Naive thymus-derived CD4-positive, alpha-beta T cell (primary cell): ENCODE data around the gene DQX1. TPM values are rescaled to one million over a fixed set of nuclear protein-coding genes. Genes with fewer than 3 reads are reported as not detected.

Experiments used
- ATAC-seq: fragments of 150-1000 bp; cut with Tn5 transposase; 2 replicates; pipeline ENCODE4 v1.10.0; 2021; ENCODE audit warnings: mild to moderate bottlenecking, moderate library complexity
- CTCF ChIA-PET: fragments of 350-600 bp; sonication (Branson Sonifier 250); formaldehyde crosslinking; loops from one replicate; lab custom pipeline; 2021; ENCODE audit warnings: antibody characterized with exemption; lab: Charles Lee
- POLR2A ChIA-PET: fragments of 350-600 bp; sonication (Branson Sonifier 250); formaldehyde crosslinking; loops from one replicate; lab custom pipeline; 2021; ENCODE audit warnings: antibody characterized with exemption, inconsistent platforms; lab: Charles Lee
- DNase-seq, 9 donors: peaks; one replicate each; pipeline versions ENCODE4 v3.0.0 to v3.0.0-alpha.2; 2020 to 2022; ENCODE audit warnings: mixed read lengths in 1 of 9
- H3K27ac ChIP-seq: one replicate; pipeline ENCODE4 v1.7.0; 2013; ENCODE audit warnings: mild to moderate bottlenecking, low read depth, low read length, moderate library complexity
- H3K27me3 ChIP-seq, 2 donors: one replicate each; pipeline ENCODE4 v1.7.0; 2013; ENCODE audit warnings: low read length in 2 of 2, mild to moderate bottlenecking in 2 of 2, moderate library complexity in 2 of 2; ENCODE audit not compliant: control insufficient read depth in 2 of 2, insufficient read depth in 2 of 2
- H3K36me3 ChIP-seq, 3 experiments: 1 replicate in 2 of 3; 2 replicates in 1 of 3; pipeline ENCODE4 v1.7.0; 2013; ENCODE audit warnings: low read length in 3 of 3, mild to moderate bottlenecking in 3 of 3, moderate library complexity in 1 of 3; ENCODE audit not compliant: insufficient read depth in 3 of 3, control insufficient read depth in 2 of 3
- H3K4me1 ChIP-seq, 2 donors: one replicate each; pipeline ENCODE4 v1.7.0; 2013; ENCODE audit warnings: low read length in 2 of 2, mild to moderate bottlenecking in 2 of 2, moderate library complexity in 1 of 2; ENCODE audit not compliant: control insufficient read depth in 2 of 2, insufficient read depth in 2 of 2
- H3K4me3 ChIP-seq: 2 replicates; pipeline ENCODE4 v1.7.0; 2013; ENCODE audit warnings: mild to moderate bottlenecking, low read length
- H3K9me3 ChIP-seq, 3 experiments: 1 replicate in 2 of 3; 2 replicates in 1 of 3; pipeline ENCODE4 v1.7.0; 2013; ENCODE audit warnings: low read length in 3 of 3; ENCODE audit not compliant: control insufficient read depth in 2 of 3
- H3K27ac Mint-ChIP-seq, 9 donors: one replicate each; pipeline ENCODE4 v1.8.0; 2020 to 2022; ENCODE audit warnings: mixed read lengths in 9 of 9, mild to moderate bottlenecking in 8 of 9, moderate library complexity in 5 of 9, inconsistent platforms in 2 of 9
- H3K27me3 Mint-ChIP-seq, 5 donors: one replicate each; pipeline ENCODE4 v1.8.0; 2021 to 2022; ENCODE audit warnings: mixed read lengths in 5 of 5, mild to moderate bottlenecking in 1 of 5
- H3K36me3 Mint-ChIP-seq, 5 donors: one replicate each; pipeline ENCODE4 v1.8.0; 2020 to 2022; ENCODE audit warnings: mixed read lengths in 5 of 5, mild to moderate bottlenecking in 3 of 5, inconsistent platforms in 1 of 5
- H3K4me1 Mint-ChIP-seq, 7 donors: one replicate each; pipeline ENCODE4 v1.8.0; 2020 to 2022; ENCODE audit warnings: mixed read lengths in 7 of 7, mild to moderate bottlenecking in 3 of 7, inconsistent platforms in 1 of 7
- H3K4me3 Mint-ChIP-seq, 10 donors: one replicate each; pipeline ENCODE4 v1.8.0; 2020 to 2022; ENCODE audit warnings: mild to moderate bottlenecking in 10 of 10, mixed read lengths in 10 of 10, moderate library complexity in 6 of 10, inconsistent platforms in 2 of 10
- H3K9me3 Mint-ChIP-seq, 11 donors: one replicate each; pipeline ENCODE4 v1.8.0; 2020 to 2022; ENCODE audit warnings: mixed read lengths in 11 of 11, mild to moderate bottlenecking in 4 of 11, inconsistent platforms in 1 of 11, moderate library complexity in 1 of 11
- intact Hi-C, 2 donors: fragments of 100-400 bp; cut with micrococcal nuclease; formaldehyde crosslinking; loops; one replicate each; pipeline ENCODE4 v1.15.1; 2023
- polyA plus RNA-seq, 2 donors: library from polyadenylated mRNA; unstranded; fragments of 300-500 nt; fragmentation: Illumina TruSeq; gene quantifications; one replicate each; pipeline ENCODE4 v1.2.3, GENCODE V29; 2021
- total RNA-seq, 6 experiments: library from RNA in 5 of 6; stranded (reverse) in 5 of 6; gene quantifications; 1 replicate in 5 of 6; 2 replicates in 1 of 6; pipeline ENCODE4 v1.2.3 and lab custom pipeline; 2021 to 2026

Gene DQX1
- total and polyA plus RNA-seq, 7 experiments from 2014 or later: 0.13 to 0.95 (median 0.59) TPM; not detected in 2

DNA sequence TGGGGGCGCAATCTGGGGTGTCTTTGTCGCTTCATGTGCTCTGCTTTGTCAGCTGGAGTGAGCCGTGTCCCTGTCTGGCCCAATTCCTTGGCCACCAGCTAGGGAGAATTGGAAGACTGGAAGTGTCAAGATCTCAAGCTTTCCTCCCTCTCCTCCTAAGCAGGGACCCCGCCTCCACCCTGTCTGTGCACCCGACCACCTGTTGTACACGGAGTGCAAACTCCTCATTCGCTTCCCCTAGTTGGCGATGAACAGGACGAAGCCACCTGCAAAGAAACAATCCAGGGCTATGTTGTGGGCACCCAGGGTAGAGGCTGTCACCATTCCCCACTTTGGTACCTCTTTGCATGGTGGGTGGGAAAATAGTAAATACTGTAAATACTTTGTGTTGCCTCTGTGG lies 1.7 kb upstream of the DQX1 start:
- H3K36me3 ChIP-seq: peaks cover 0 to 38% (median 6%) of the 10 kb centered on the region in 3 experiments
- H3K4me1 ChIP-seq: peaks cover 11 to 25% of the 10 kb centered on the region in 2 donors
- H3K4me1 Mint-ChIP-seq: peaks cover 25 to 50% (median 43%) of the 10 kb centered on the region in 7 donors
- POLR2A ChIA-PET: interaction anchor here (0.9 to 1.4 kb wide), 4 partner anchors 19 to 27 kb away, joined by 3 to 5 read pairs (median 4); partner anchors contain the start of genes LOXL3 and PCGF1
- peak overlapping the region in 4 of 9 donors; percentile 76 to 93 (median 90) for H3K27ac Mint-ChIP-seq
- H3K9me3 Mint-ChIP-seq: no peaks in the 10 kb centered on the region
- H3K27me3 ChIP-seq: no peaks in the 10 kb centered on the region
- H3K27ac ChIP-seq: no peak overlapping the region
- no peak for DNase-seq
- intact Hi-C loops: loop anchor here (2.0 to 5.0 kb wide), 4 partner anchors 45 to 600 kb away; partner anchors contain the start of genes CCDC142 (in 1 of the 2), DGUOK (in 1 of the 2), INO80B (in 1 of the 2) and MTHFD2 (in 1 of the 2)
- H3K4me3 Mint-ChIP-seq: peak overlapping the region; percentile 91 to 98 (median 94)
- H3K36me3 Mint-ChIP-seq: peaks cover 8 to 37% (median 26%) of the 10 kb centered on the region in 5 donors
- CTCF ChIA-PET: interaction anchor here (2.3 kb wide), 1 partner anchor 45 kb away, joined by 6 read pairs; the partner anchor contains the start of genes CCDC142 and TTC31
- H3K27me3 Mint-ChIP-seq: no peaks in the 10 kb centered on the region
- no peak for ATAC-seq
- H3K4me3 ChIP-seq: no peak overlapping the region
- no peaks in the 10 kb centered on the region for H3K9me3 ChIP-seq

DNA sequence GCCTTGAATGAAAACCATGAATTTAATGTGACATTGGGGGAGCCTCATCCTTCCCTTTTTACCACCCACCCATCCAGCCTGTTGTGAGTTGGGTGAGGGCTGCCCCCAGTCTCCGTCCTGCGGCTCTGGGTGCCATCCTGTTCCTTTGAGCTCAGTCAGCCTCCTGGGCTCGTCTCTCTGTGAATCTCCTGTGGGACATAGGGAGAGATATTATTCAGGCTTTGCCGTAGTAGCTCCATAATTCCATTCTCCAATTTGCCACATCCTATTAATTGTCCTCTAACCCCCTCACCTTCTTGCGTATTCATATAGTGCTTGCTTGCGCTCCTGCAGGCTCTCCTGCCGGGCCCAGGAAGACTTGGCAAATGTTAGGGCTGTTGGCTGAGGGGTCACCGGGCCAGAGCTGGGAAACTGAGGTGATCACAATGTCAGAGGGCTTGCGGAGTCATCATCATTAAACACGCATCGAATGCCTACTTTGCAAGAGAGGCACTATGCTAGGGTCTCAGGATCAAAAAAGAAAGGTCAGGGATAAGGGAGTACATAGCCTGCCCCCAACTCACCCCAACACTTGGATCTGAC lies 709 bp upstream of the DQX1 start:
- peaks cover 0 to 35% (median 6%) of the 10 kb centered on the region in 3 experiments for H3K36me3 ChIP-seq
- Mint-ChIP-seq H3K27ac (peak overlapping the region in 1 of 9 donors; percentile 28), H3K4me3 (peak overlapping the region in 5 of 10 donors; percentile 10 to 80 (median 30)), H3K4me1 (peaks cover 16 to 42% (median 36%) of the 10 kb centered on the region in 7 donors), H3K9me3 (no peaks in the 10 kb centered on the region), H3K27me3 (peaks cover 0 to 5% (median 0%) of the 10 kb centered on the region in 5 donors), H3K36me3 (peaks cover 8 to 32% (median 21%) of the 10 kb centered on the region in 5 donors)
- ChIA-PET CTCF (interaction anchor here (0.6 to 2.3 kb wide), 3 partner anchors 44 to 277 kb away, joined by 3 to 6 read pairs (median 3); partner anchors contain the start of genes CCDC142 and TTC31), POLR2A (interaction anchor here (0.7 to 2.0 kb wide), 11 partner anchors 9 to 789 kb away, joined by 3 to 9 read pairs (median 4); partner anchors contain the start of genes CCDC142, PCGF1, TLX2 and TPRKB)
- ATAC-seq: no peak
- no peaks in the 10 kb centered on the region for H3K9me3 ChIP-seq
- intact Hi-C loops: loop anchor here in 1 of 2 donors (5.0 kb wide), 2 partner anchors 329 to 599 kb away; partner anchors contain the start of genes DGUOK and MTHFD2
- H3K4me3 ChIP-seq: no peak overlapping the region
- DNase-seq: no peak
- H3K27me3 ChIP-seq: no peaks in the 10 kb centered on the region
- H3K4me1 ChIP-seq: peaks cover 11 to 23% of the 10 kb centered on the region in 2 donors
- no peak overlapping the region for H3K27ac ChIP-seq

- Histone ChIP-seq H3K27ac (no peak overlapping the region), H3K36me3 (peaks cover 0 to 33% (median 6%) of the 10 kb centered on the region in 3 experiments), H3K27me3 (no peaks in the 10 kb centered on the region), H3K4me1 (peaks cover 0 to 10% of the 10 kb centered on the region in 2 donors), H3K9me3 (no peaks in the 10 kb centered on the region), H3K4me3 (no peak overlapping the region)
- ATAC-seq (no peak), DNase-seq (no peak)
- Mint-ChIP-seq H3K9me3 (no peaks in the 10 kb centered on the region), H3K4me3 (no peak overlapping the region), H3K27ac (no peak overlapping the region), H3K36me3 (peaks cover 8 to 31% (median 21%) of the 10 kb centered on the region in 5 donors), H3K4me1 (peaks cover 16 to 29% (median 26%) of the 10 kb centered on the region in 7 donors), H3K27me3 (peaks cover 11 to 13% (median 12%) of the 10 kb centered on the region in 5 donors)
- ChIA-PET POLR2A (interaction anchor here (1.3 to 2.0 kb wide), 2 partner anchors 10 to 14 kb away, joined by 4 to 8 read pairs; partner anchors contain the start of gene TLX2), CTCF (interaction anchor here (2.3 kb wide), 1 partner anchor 42 kb away, joined by 6 read pairs; the partner anchor contains the start of genes CCDC142 and TTC31)
- intact Hi-C loops: loop anchor here in 1 of 2 donors (5.0 kb wide), 2 partner anchors 328 to 598 kb away; partner anchors contain the start of genes DGUOK and MTHFD2
Observed at GRCh38 chr2:74524955-74525716, 895 bp downstream of the DQX1 start.

DNA sequence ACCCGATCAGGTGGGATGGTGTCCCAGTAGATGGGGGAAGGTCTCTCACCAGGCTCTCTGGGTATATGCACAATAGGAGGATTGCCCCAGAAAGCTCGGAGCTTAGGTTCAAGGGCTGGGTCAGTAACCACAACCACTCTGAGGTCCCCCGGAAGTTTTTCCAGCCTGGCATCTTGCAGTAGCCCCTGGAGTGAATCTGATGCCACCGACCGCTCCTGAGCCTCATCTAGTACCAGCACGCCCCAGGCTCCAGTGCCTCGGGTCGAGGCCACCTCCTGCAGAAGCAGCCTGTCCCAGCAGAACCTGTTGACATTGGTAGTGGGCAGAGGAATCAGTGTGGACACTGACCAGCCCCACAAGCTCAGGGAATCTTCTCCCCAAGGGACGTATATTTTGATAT lies 2.0 kb downstream of the DQX1 start:
- intact Hi-C loops: no loop called here
- peaks cover 22 to 24% (median 23%) of the 10 kb centered on the region in 5 donors for H3K27me3 Mint-ChIP-seq
- no peak overlapping the region for H3K27ac ChIP-seq
- no peak overlapping the region for H3K4me3 ChIP-seq
- CTCF ChIA-PET: no interaction called here
- POLR2A ChIA-PET: no interaction called here
- peaks cover 0 to 10% of the 10 kb centered on the region in 2 donors for H3K4me1 ChIP-seq
- no peaks in the 10 kb centered on the region for H3K9me3 ChIP-seq
- H3K27ac Mint-ChIP-seq: no peak overlapping the region
- peaks cover 0 to 2% (median 0%) of the 10 kb centered on the region in 11 donors for H3K9me3 Mint-ChIP-seq
- DNase-seq (no peak), ATAC-seq (no peak)
- H3K36me3 ChIP-seq: peaks cover 0 to 23% (median 6%) of the 10 kb centered on the region in 3 experiments
- peaks cover 0 to 5% of the 10 kb centered on the region in 2 donors for H3K27me3 ChIP-seq
- H3K4me3 Mint-ChIP-seq: no peak overlapping the region
- H3K4me1 Mint-ChIP-seq: peaks cover 13 to 28% (median 24%) of the 10 kb centered on the region in 7 donors
- H3K36me3 Mint-ChIP-seq: peaks cover 8 to 29% (median 24%) of the 10 kb centered on the region in 5 donors

- Mint-ChIP-seq H3K27me3 (peaks cover 36 to 39% (median 38%) of the 10 kb centered on the region in 5 donors), H3K36me3 (peaks cover 8 to 23% (median 20%) of the 10 kb centered on the region in 5 donors), H3K4me3 (no peak overlapping the region), H3K9me3 (peaks cover 0 to 2% (median 0%) of the 10 kb centered on the region in 11 donors), H3K27ac (no peak overlapping the region), H3K4me1 (peaks cover 0 to 17% (median 12%) of the 10 kb centered on the region in 7 donors)
- DNase-seq (no peak), ATAC-seq (no peak)
- Histone ChIP-seq H3K4me1 (no peaks in the 10 kb centered on the region), H3K27me3 (peaks cover 5 to 9% of the 10 kb centered on the region in 2 donors), H3K36me3 (peaks cover 0 to 14% (median 6%) of the 10 kb centered on the region in 3 experiments), H3K27ac (no peak overlapping the region), H3K9me3 (no peaks in the 10 kb centered on the region), H3K4me3 (no peak overlapping the region)
- intact Hi-C loops: no loop called here
- POLR2A ChIA-PET: interaction anchor here (0.7 to 2.3 kb wide), 3 partner anchors 9 to 15 kb away, joined by 3 to 7 read pairs (median 4); partner anchors contain the start of gene PCGF1
- CTCF ChIA-PET: interaction anchor here (0.7 kb wide), 1 partner anchor 143 kb away, joined by 3 read pairs; no protein-coding TSS in a partner anchor
Observed at GRCh38 chr2:74522516-74522915, 3.5 kb downstream of the DQX1 start.
